ENCODE measurements around the gene RHBDF2. TPM values are rescaled to one million over a fixed set of nuclear protein-coding genes. Genes with fewer than 3 reads are reported as not detected.
"Not testable (repeated sequence)": the region's sequence is repeated elsewhere in the genome, so short reads cannot be mapped to it uniquely, and the experiment has no call there.

Gene RHBDF2
- total and polyA plus RNA-seq, 8 donors = 4.6 to 175 (median 21.0) TPM

- H3K9me3 ChIP-seq = no peaks in the 10 kb centered on the region
- H3K36me3 ChIP-seq = no peaks in the 10 kb centered on the region
- DNase-seq = peak; percentile 66 to 94
- H3K4me3 ChIP-seq = no peak overlapping the region
- peaks cover 0 to 9% (median 0%) of the 10 kb centered on the region in 3 donors for H3K27me3 ChIP-seq
- H3K27ac ChIP-seq = peak overlapping the region; percentile 81 to 88 (median 86)
- intact Hi-C loops (cut with DNase I; ENCODE audit: low total_unique reads) = no loop called here
- WGBS, 5 donors = 20 to 36% (median 34%) methylated on average over 11 to 20 of the region's 20 CpGs
- peak in 2 of 3 donors; percentile 2 to 57 for TF ChIP-seq POLR2AphosphoS5 (IDR thresholded peaks at IDR 0.05)
- TF ChIP-seq EP300 (IDR thresholded peaks at IDR 0.05) = no peak
- peaks cover 40 to 66% (median 49%) of the 10 kb centered on the region in 4 donors for H3K4me1 ChIP-seq
Measured at GRCh38 chr17:76529224-76530094, 28.2 kb upstream of the RHBDF2 start.

DNA sequence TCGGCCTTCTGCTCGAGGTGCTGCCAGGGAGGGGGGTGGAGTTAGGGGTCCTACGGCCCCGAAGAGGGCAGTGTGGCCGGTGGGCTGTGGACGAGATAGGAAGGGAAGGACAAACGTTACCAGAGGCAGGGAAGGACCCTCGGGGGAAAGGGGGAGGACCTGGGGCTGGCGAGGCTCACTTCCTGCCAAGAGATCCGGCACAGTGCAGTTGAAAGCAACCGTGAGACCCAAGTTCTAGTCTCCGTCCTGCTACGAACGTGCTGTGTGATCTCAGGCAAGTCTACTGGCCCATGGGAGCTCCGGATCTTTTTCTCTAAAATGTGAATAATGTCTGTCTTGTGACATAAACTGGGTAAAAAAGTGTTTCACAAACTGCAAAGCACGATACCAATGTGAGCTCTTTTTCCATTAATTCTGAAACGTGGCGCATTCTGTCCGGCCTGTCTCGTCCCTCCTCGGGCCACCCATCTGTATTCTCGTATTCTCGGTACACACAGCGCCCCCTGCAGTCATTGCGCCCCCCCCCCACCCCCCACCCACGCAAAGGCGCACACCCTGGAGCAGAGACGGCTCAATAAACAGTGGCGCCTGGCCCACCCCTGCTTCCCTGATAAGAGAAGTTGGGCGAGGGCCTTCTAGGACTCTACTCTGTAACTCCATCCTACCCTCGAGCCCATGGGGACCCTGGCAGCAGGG, 27.5 kb upstream of the RHBDF2 start:
- Histone ChIP-seq H3K9me3 (no peaks in the 10 kb centered on the region), H3K4me3 (peak overlapping the region in 3 of 4 donors; percentile 10 to 15 (median 12)), H3K27me3 (peaks cover 0 to 9% (median 0%) of the 10 kb centered on the region in 3 donors), H3K36me3 (no peaks in the 10 kb centered on the region), H3K27ac (peak overlapping the region; percentile 81 to 88 (median 86)), H3K4me1 (peaks cover 43 to 71% (median 52%) of the 10 kb centered on the region in 4 donors)
- DNase-seq = peak in 1 of 2 donors; percentile 73
- 41 to 54% (median 45%) methylated on average over 29 to 31 of the region's 31 CpGs for WGBS, 5 donors
- intact Hi-C loops (cut with DNase I; ENCODE audit: low total_unique reads) = no loop called here
- TF ChIP-seq EP300 (IDR thresholded peaks at IDR 0.05) = no peak
- TF ChIP-seq, protein P1, sequence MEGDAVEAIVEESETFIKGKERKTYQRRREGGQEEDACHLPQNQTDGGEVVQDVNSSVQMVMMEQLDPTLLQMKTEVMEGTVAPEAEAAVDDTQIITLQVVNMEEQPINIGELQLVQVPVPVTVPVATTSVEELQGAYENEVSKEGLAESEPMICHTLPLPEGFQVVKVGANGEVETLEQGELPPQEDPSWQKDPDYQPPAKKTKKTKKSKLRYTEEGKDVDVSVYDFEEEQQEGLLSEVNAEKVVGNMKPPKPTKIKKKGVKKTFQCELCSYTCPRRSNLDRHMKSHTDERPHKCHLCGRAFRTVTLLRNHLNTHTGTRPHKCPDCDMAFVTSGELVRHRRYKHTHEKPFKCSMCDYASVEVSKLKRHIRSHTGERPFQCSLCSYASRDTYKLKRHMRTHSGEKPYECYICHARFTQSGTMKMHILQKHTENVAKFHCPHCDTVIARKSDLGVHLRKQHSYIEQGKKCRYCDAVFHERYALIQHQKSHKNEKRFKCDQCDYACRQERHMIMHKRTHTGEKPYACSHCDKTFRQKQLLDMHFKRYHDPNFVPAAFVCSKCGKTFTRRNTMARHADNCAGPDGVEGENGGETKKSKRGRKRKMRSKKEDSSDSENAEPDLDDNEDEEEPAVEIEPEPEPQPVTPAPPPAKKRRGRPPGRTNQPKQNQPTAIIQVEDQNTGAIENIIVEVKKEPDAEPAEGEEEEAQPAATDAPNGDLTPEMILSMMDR (IDR thresholded peaks at IDR 0.05) = no peak
- no peak for TF ChIP-seq POLR2AphosphoS5 (IDR thresholded peaks at IDR 0.05)
- no peak for TF ChIP-seq POLR2A (IDR thresholded peaks at IDR 0.05)

GRCh38 chr17:76528156-76528527, 26.9 kb upstream of the RHBDF2 start:
- intact Hi-C loops (cut with DNase I; ENCODE audit: low total_unique reads) = no loop called here
- peak overlapping the region; percentile 59 to 88 (median 86) for H3K27ac ChIP-seq
- peaks cover 43 to 76% (median 57%) of the 10 kb centered on the region in 4 donors for H3K4me1 ChIP-seq
- no peaks in the 10 kb centered on the region for H3K9me3 ChIP-seq
- no peak for DNase-seq
- H3K4me3 ChIP-seq = peak overlapping the region in 3 of 4 donors; percentile 10 to 15 (median 12)
- H3K36me3 ChIP-seq = no peaks in the 10 kb centered on the region
- peaks cover 0 to 9% (median 0%) of the 10 kb centered on the region in 3 donors for H3K27me3 ChIP-seq
- no peak for TF ChIP-seq POLR2AphosphoS5 (IDR thresholded peaks at IDR 0.05)
- 69 to 78% (median 71%) methylated on average over 8 to 15 of the region's 15 CpGs for whole genome bisulfite sequencing, 5 donors

GRCh38 chr17:76527430-76528111, 26.3 kb upstream of the RHBDF2 start:
- Histone ChIP-seq H3K27me3 (peaks cover 0 to 9% (median 0%) of the 10 kb centered on the region in 3 donors), H3K4me3 (peak overlapping the region in 2 of 4 donors; percentile 3 to 10), H3K4me1 (peaks cover 43 to 79% (median 62%) of the 10 kb centered on the region in 4 donors), H3K27ac (peak overlapping the region; percentile 74 to 88 (median 86)), H3K36me3 (no peaks in the 10 kb centered on the region), H3K9me3 (no peaks in the 10 kb centered on the region)
- 35 to 42% (median 37%) methylated on average over 24 to 26 of the region's 26 CpGs for WGBS, 5 donors
- TF ChIP-seq, protein P1 (IDR thresholded peaks at IDR 0.05) = peak in 1 of 7 experiments; percentile 13
- peak; percentile 39 for TF ChIP-seq EP300 (IDR thresholded peaks at IDR 0.05)
- TF ChIP-seq POLR2A (IDR thresholded peaks at IDR 0.05) = no peak
- TF ChIP-seq POLR2AphosphoS5 (IDR thresholded peaks at IDR 0.05) = peak; percentile 17 to 64 (median 55)
- peak; percentile 60 to 83 for DNase-seq
- intact Hi-C loops (cut with DNase I; ENCODE audit: low total_unique reads) = no loop called here

- Histone ChIP-seq H3K4me1 (peaks cover 43 to 77% (median 62%) of the 10 kb centered on the region in 4 donors), H3K27me3 (peaks cover 0 to 11% (median 0%) of the 10 kb centered on the region in 3 donors), H3K27ac (peak overlapping the region; percentile 74 to 88 (median 86))
- H3K36me3 ChIP-seq; H3K9me3 ChIP-seq; DNase-seq; H3K4me3 ChIP-seq; intact Hi-C loops (cut with DNase I; ENCODE audit: low total_unique reads): not testable (repeated sequence)
- 59 to 69% (median 69%) methylated on average over 8 to 9 of the region's 9 CpGs for WGBS, 5 donors
Measured at GRCh38 chr17:76527016-76527415, 25.8 kb upstream of the RHBDF2 start.

- H3K36me3 ChIP-seq; H3K9me3 ChIP-seq; DNase-seq; H3K4me3 ChIP-seq; intact Hi-C loops (cut with DNase I; ENCODE audit: low total_unique reads): not testable (repeated sequence)
- Histone ChIP-seq H3K27me3 (peaks cover 0 to 24% (median 0%) of the 10 kb centered on the region in 3 donors), H3K4me1 (peaks cover 35 to 64% (median 50%) of the 10 kb centered on the region in 4 donors), H3K27ac (peak overlapping the region; percentile 28 to 68 (median 66))
- 74 to 85% (median 80%) methylated on average over 8 of the region's 8 CpGs for WGBS, 5 donors
Measured at GRCh38 chr17:76525513-76525833, 24.2 kb upstream of the RHBDF2 start.

Data from stomach (tissue), 9 donors.